ENCODE results near the gene CXXC5. TPM values are rescaled to one million over a fixed set of nuclear protein-coding genes. Genes with fewer than 3 reads are reported as not detected.

The CXXC5 gene
- total RNA-seq, 1 donor from 2014 or later: 51.8 TPM

DNA sequence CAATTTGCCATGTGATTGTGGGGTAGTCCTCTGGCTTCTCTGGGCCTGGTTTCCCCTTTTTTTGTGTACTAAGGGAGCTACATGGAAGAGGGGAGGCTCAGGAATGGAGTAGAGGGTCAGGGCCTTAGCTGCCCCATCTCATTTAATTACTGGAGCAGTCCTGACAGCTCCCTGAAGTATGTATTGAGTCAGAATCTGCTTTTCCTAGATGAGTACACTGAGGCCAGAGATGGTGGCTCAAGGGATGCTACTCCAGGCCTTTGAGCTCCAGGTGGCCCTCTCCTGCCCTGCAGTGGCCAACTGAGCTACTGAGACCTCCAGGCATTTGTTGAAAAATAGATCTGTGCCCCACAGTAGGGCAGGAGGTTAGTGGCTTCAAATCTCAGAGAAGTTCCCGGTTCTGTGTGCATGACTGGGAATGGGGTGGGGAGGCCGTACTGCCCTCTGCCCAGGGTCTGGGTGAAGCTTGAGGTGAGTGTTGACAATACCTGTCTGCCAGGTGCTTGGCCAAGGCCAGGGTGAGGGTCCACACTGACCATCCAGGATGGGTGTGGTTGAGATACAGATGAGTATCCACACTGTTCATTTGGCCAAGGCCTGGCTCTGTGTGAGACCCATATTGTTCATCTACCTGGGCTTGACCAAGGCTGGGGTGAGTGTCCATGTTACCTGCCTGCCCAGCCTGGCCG lies 45.7 kb downstream of the CXXC5 start:
- Histone ChIP-seq H3K36me3 (no peaks in the 10 kb centered on the region), H3K4me3 (no peak overlapping the region), H3K9me3 (no peaks in the 10 kb centered on the region), H3K27ac (no peak overlapping the region), H3K4me1 (peaks cover 76% of the 10 kb centered on the region), H3K27me3 (no peaks in the 10 kb centered on the region)
- no peak for DNase-seq (ENCODE audit: extremely low spot score in 2 of 2)
- TF ChIP-seq, protein P1, sequence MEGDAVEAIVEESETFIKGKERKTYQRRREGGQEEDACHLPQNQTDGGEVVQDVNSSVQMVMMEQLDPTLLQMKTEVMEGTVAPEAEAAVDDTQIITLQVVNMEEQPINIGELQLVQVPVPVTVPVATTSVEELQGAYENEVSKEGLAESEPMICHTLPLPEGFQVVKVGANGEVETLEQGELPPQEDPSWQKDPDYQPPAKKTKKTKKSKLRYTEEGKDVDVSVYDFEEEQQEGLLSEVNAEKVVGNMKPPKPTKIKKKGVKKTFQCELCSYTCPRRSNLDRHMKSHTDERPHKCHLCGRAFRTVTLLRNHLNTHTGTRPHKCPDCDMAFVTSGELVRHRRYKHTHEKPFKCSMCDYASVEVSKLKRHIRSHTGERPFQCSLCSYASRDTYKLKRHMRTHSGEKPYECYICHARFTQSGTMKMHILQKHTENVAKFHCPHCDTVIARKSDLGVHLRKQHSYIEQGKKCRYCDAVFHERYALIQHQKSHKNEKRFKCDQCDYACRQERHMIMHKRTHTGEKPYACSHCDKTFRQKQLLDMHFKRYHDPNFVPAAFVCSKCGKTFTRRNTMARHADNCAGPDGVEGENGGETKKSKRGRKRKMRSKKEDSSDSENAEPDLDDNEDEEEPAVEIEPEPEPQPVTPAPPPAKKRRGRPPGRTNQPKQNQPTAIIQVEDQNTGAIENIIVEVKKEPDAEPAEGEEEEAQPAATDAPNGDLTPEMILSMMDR (IDR thresholded peaks at IDR 0.05): no peak
- intact Hi-C loops (cut with DNase I): no loop called here

DNA sequence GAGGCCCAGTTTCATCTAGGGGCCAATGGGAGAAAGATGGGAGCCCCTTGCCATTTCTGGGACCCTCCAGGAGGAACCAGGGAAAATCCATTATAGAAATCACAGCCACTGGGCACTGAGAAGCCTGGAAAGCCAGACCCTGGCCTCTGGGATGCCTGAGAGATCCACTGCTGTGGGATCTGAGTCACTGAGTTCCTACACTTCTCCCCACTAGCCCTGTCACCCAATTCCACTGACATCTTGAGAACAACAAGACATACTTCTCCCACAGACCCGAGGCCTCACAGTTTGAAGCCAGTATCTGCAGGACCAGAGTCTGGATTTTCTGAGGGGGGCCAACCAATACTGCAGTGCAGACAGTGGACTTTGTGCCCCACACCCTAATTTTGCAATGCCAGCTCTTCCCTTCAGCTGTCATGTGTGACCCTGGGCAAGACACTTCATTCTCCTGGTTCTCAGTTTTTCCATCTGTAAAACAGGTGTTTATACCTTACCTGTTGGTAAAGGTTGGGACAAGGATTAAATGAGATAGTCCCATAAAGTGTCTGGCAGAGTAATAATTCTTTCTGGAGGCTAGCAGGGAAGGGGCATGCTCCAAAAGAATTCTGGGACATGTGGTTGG lies 46.5 kb downstream of the CXXC5 start:
- no peaks in the 10 kb centered on the region for H3K9me3 ChIP-seq
- no peak overlapping the region for H3K27ac ChIP-seq
- intact Hi-C loops (cut with DNase I): loop anchor here (5.0 kb wide), 2 partner anchors 42 to 53 kb away; no protein-coding TSS in a partner anchor
- H3K4me3 ChIP-seq: no peak overlapping the region
- DNase-seq (ENCODE audit: extremely low spot score in 2 of 2): no peak
- H3K36me3 ChIP-seq: no peaks in the 10 kb centered on the region
- no peaks in the 10 kb centered on the region for H3K27me3 ChIP-seq
- TF ChIP-seq POLR2A (IDR thresholded peaks at IDR 0.05) (no peak), POLR2AphosphoS5 (IDR thresholded peaks at IDR 0.05; ENCODE audit: insufficient read depth in 1 of 2, low read depth in 1 of 2) (no peak)
- TF ChIP-seq, protein P1 (IDR thresholded peaks at IDR 0.05): no peak
- H3K4me1 ChIP-seq: peaks cover 73% of the 10 kb centered on the region

DNA sequence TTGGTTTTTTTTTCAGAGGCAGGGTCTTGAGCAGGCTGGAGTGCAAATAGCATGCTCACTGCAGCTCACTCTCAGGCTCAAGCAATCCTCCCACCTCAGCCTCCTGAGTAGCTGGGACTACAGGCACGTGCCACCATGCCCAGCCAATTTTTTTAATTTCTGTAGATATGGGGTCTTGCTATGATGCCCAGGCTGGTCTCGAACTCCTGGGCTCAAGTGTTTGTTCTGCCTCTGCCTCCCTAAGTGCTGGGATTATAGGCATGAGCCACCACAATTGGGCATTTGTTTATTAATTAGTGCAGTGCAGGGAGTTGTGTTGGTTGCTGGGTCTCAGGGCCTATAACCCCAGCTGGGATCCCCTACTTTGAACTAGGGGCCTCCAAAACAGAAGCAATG lies 47.0 kb downstream of the CXXC5 start:
- Histone ChIP-seq H3K9me3 (no peaks in the 10 kb centered on the region), H3K27me3 (no peaks in the 10 kb centered on the region), H3K36me3 (no peaks in the 10 kb centered on the region), H3K27ac (peak overlapping the region; percentile 98), H3K4me3 (no peak overlapping the region), H3K4me1 (peaks cover 68% of the 10 kb centered on the region)
- TF ChIP-seq POLR2AphosphoS5 (IDR thresholded peaks at IDR 0.05; ENCODE audit: insufficient read depth in 1 of 2, low read depth in 1 of 2) (no peak), POLR2A (IDR thresholded peaks at IDR 0.05) (no peak)
- TF ChIP-seq, protein P1 (IDR thresholded peaks at IDR 0.05): no peak
- DNase-seq (ENCODE audit: extremely low spot score in 2 of 2): no peak
- intact Hi-C loops (cut with DNase I): loop anchor here (5.0 kb wide), 2 partner anchors 43 to 52 kb away; no protein-coding TSS in a partner anchor

DNA sequence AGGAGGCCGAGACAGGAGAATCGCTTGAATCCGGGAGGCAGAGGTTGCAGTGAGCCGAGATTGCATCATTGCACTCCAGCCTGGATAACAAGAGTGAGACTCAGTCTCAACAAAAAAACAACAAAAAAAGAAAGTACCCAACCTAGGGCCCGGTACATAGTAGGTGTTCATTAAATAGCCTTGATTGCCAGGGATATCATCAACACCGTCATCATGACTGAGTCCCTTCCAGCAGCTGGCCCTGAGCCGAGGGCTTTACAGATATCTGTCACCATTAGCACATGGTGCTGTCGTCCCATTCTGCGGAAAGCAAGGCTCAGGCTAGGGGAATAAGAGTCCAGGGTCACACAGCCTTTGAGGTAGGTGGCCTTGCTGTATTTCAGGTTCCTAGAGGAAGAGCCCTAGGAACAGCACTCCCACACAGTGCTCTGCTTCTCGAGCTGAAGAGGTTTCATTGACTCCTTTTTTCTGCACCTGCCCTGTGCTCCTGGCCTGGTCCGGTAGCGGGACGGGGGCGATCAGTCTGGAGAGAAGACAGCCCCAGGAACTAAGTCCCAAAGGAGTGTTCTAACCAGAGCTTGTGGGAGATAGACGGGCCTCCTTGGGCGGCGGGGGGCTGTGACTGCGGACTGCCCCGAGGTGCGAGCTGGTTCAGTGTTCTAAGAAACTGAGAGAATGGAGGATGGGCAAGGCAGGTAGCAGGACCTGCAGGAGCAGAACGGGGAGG lies 48.2 kb downstream of the CXXC5 start:
- Histone ChIP-seq H3K36me3 (no peaks in the 10 kb centered on the region), H3K27me3 (no peaks in the 10 kb centered on the region), H3K27ac (peak overlapping the region; percentile 98), H3K4me3 (peak overlapping the region; percentile 48 to 50), H3K4me1 (peaks cover 56% of the 10 kb centered on the region), H3K9me3 (no peaks in the 10 kb centered on the region)
- TF ChIP-seq POLR2A (IDR thresholded peaks at IDR 0.05): no peak
- TF ChIP-seq, protein P1 (IDR thresholded peaks at IDR 0.05): no peak
- no peak for TF ChIP-seq POLR2AphosphoS5 (IDR thresholded peaks at IDR 0.05; ENCODE audit: insufficient read depth in 1 of 2, low read depth in 1 of 2)
- no peak for DNase-seq (ENCODE audit: extremely low spot score in 2 of 2)
- intact Hi-C loops (cut with DNase I): loop anchor here (5.0 kb wide), 2 partner anchors 44 to 51 kb away; no protein-coding TSS in a partner anchor
